Measurements from ENCODE around the gene ADGRG6.
"Not testable (repeated sequence)": the region's sequence is repeated elsewhere in the genome, so short reads cannot be mapped to it uniquely, and the experiment has no call there.

Gene ADGRG6

DNA sequence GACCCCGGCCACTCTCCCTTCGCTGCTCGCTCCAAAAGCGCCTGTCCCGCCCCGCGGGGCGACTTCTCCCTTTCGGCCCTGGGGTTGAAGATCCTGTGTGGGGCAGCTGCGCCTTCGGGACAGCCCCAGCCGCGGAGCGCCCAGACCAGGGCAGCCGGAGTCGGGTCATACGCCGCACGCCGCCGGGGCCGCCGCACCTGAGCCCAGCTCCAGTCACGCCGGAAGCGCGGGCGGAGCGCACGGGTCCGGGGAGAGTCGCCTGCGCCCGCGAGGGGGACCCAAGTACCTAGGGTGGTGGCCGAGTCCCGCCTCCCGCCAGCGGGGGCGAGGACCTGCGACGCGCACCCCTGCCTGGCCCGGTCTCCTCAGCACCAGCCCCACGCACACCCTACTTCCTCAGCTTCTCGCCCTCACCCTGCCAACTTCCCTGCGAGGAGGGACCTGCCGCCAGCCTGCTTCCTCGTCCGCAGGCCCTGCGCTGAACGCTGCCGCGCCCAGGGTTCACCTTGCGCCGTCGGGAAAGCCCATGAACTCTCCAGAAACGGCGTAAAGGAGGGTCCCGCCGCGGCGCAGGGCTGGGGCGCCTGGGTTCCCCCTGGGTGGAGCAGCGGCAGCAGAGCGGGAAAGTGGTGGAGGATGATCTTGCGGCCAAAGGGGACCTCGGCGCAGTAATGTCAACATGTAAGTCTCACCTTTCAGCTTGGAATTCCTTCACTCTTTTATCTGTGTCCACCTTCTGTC lies at the start of gene ADGRG6:
Gene ADGRG6, plus strand, starts transcription at position 357 of the 741 bp plus-strand sequence. Its CDS starts 323 bp downstream, at position 680.
- DNase-seq (ENCODE audit: low read depth), result no peak

DNA sequence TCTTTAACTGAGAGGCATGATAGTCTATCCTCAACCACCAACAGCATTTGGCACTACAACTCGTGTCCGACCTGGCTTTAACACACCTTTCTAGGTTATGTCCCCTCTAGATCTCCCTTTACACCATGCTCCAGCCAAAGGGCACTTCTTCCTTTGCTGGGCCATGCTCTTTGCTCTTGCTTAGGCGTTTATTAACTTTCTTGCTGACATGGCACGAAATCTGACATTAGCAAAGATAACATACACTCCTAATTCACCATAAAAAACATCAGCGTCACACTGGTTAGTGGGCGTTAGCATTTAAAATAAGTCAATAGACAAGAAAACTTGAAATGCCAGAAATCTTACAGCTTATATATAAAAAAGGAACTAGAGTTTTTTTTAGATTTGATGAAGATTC lies 47.3 kb upstream of the ADGRG6 start:
- DNase-seq (ENCODE audit: low read depth), result no peak

DNA sequence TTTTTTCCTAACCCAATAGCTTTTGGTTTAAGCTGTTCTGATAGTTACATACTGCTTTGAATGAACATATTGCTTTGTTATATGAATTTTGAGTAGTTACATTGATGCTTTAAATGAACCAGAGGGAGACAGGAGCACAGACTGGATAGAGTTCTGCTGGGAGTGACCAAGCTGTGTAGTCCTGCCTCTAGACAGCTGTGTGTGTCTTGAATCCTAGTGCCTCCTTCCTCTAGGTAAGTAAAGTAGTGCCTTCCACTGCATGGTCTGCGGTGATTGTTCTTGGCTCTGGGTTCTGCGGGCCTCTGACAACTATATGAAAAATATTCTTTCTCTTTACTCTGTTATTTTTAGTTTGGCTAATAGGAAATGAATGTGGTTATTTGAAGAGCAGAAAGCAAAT lies 46.0 kb upstream of the ADGRG6 start:
- no peak for DNase-seq (ENCODE audit: low read depth)

DNA sequence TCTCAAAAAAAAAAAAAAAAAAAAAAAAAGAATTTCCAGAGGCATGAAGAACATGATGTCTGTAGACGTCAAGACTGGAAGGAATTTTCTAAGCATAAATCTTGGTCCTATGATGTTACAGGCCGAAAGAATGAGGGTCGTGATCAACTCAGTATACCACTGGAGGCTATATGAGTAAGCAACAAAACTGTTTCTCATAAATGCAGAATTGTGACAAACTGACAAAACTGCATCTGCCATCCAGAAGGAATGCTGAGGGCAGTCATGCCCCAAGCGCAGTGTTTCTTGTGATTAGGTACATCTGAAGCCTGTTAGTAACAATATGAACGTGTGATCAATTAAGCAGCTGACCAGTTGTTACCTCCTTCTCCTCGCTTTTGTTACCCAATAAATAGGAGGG lies 43.5 kb upstream of the ADGRG6 start:
- DNase-seq (ENCODE audit: low read depth), result no peak

DNA sequence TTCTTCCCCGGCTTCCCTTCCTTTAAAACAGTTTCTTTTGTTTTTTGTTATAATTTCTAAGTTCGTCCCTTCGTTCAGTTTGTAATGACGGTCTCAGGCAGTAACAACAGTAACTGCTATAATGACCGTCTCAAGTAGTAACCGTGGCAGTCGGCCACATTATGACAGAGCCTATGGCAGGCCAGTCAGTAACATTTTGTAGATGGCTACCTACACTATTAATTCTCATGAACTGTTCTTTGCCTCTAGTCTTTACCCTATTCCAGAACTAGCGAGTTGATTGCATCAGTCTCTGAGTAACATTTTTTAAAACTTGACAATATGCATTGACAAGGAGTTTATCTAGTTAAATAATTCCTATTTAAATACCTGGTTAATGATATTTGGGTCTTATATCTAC lies 43.0 kb upstream of the ADGRG6 start:
- DNase-seq (ENCODE audit: low read depth), result no peak

DNA sequence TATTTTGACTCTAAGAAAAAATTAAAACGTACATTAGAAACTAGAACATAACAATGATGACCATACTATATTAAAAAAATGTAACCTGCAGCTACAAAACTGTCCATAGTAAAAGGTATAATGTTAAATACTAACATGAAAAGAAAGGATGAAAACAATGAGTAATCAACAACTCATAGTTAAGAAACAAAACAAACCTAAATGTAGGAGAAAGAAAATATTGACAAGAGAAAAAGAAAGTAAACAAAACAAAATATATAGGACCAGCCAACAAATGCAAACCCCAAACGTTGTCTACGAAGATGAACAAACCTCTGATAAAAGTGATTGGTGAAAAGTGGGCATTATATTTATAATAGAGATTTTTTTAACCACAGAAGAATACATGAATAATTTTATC lies 41.1 kb upstream of the ADGRG6 start:
- DNase-seq (ENCODE audit: low read depth), result no peak

DNA sequence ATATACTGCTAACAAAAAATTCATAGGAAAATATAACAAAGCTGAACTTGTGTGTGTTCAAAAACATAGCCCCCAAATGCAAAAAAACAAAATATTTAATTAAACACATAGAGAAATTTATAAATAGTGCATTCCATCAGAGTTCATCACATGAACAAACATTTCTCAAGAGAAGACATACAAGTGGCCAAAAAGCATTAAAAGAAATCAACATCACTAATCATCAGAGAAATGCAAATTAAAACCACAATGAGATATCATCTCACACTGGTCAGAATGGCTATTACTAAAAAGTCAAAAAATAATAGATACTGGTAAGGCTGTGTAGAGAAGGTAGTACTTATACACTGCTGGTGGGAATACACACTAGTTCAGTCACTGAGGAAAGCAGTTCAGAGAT lies 39.6 kb upstream of the ADGRG6 start:
- no peak for DNase-seq (ENCODE audit: low read depth)

DNA sequence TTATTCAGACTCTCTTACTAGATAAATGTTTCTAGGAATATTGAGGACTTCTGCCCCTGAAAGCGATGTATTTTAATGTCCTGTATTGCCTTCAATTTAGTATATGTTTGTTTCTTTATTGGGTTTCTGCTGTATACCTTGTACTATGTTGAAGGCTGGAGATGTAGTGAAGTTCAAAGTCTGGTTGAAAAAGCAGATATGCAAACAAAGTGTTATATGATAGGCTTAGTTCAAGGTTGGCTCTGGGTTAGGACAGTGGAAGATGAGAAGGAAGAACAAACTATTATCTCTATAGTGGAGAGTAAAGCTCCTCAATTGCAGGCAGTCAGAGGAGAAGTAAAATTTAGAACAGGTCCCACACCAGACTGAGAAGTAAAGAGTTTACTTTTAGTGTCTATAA lies 36.3 kb upstream of the ADGRG6 start:
- DNase-seq (ENCODE audit: low read depth), result no peak

DNA sequence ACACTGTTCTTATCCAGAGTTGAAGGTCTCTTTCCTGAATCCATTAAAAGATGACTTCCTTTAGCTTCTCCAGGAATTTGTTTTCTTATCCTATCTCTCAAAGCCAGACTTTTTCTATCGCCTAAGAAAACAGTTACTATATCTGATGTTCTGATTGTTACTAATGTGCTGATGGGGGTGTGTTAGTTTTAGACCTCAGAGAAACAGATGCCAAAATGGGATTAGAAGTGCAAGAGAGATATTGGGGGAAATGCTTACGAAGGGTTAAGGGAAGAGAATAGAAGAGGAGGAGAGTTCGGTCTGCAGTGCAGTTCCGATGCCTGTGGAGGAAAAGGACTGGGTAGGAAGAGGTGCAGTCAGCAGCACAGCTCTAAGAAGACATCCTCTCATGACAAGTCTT lies 35.7 kb upstream of the ADGRG6 start:
- DNase-seq (ENCODE audit: low read depth), result no peak

DNA sequence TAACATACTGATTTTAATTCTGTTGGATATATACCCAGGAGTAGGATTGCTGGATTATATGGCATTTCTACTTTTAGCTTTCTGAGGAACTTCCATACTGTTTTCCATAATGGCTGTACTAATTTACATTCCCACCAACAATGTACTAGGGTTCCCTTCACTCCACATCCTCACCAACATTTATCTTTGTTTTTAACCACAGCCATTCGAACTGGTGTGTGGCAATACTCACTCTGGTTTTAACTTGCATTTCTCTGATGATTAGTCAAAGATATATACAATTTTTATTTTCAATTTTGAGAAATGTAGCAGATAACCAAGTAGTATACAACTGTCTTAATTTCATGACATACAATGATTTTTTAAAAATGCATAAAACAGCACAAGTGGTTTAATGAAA lies 30.3 kb upstream of the ADGRG6 start:
- DNase-seq (ENCODE audit: low read depth), result no peak

DNA sequence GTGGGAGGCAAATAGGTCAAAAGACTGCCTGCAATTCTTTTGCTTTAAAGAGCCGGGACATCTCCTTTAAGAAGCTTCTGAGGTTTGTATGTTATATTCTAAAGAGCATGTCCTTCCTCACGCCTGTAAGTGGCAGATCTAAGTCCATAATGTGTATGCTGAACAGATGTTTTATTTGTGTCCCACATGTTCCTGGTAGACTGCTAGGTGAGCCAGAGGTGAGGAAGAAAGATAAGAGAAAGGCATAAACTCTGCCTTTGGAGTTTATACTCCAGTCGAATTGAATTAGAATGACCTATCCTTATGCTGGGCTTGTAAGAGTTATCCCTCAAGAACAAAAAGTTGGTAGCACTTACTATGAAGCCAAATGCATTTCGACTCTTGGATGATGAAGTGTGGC lies 27.2 kb upstream of the ADGRG6 start:
- DNase-seq (ENCODE audit: low read depth), result no peak

DNA sequence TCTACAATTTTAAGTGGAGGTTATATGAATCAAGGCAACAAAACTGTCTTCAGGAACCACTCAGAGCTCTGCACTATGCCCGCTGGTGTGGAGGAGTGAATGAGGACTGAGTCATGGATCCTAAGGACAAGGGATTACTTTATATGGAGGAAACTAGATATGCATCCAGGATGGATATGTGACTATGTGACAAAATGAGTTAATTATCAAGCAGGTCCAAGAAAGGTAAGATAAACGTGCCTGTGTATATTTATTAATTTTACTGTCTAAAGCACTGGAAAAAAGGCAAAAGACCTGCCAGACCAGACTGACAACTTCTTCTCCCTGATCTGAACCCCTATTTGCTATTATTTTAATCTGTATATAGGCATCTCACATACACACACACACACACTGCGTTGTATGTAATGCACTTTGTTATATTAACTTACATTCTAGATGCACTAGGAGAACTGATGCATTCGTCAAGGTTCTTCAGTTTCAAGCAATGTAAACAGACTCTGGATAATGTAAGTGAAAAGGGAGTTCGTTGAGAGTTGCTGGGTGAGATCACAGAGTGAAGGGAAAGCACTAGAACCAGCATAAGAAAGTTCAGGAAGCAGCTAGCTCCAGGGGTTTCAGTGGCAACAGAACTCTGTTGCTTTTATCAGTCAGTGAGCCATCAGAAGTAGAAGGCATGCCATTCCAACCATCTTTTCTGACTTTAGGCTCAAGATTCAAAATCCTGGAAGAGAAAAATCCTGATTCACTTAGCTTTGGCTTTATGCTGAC lies 26.4 kb upstream of the ADGRG6 start:
- DNase-seq (ENCODE audit: low read depth), result no peak

DNA sequence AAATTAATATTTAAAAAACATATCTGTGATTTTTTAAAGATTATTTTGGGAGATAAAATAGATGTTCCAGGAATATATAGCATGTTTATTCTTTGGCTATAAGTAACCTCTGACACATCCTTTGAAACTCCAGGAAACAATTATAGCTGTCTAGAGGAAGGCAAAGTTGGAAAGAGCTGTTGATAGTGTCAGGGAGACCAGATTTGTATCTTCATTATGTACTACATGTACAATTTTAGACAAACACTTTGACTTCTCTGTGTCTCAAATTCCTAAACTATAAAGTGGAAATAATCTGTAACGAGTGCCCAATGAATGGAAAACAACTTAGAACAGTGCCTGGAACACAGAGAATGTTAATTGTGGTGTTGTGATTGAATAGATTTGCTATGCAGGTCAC lies 25.6 kb upstream of the ADGRG6 start:
- no peak for DNase-seq (ENCODE audit: low read depth)

DNA sequence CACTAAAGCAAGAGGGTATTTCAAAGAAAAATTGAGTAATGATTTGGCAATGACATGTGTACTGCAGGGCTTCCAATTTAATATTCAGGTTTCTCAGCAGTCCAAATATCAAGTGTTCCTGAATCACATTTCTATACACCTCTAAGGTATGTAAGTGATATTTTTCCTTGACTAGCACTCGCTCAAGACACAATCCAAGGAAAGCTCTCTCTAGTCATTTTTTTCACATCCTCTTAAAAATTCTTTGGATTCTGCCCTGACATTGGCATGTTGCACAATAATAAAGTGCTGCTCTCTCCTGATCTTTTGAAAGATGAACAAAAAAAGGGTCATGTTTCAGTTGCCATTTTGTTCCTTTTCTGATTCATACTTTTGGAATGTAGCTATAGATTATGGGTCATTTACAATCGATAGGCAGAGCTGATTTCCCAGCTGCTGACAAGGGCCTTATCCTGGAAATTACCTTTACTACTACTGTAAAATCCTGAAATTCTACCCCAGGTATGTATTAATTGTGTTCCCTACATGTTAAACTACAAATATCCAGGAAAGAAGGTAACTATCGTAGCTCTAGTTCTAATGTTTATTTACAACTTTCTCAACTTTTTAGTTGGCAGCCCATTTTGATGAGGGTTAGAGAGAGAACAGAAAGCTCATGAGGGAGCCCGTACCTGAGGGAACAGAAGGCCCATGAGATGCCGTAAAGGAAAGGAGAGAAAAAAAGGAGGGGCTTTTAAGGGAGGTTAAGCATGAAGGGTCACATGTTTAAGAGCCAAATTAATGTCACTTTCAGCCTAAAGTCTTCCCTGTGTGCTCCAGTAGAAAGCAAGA lies 22.2 kb upstream of the ADGRG6 start:
- DNase-seq (ENCODE audit: low read depth), result no peak

DNA sequence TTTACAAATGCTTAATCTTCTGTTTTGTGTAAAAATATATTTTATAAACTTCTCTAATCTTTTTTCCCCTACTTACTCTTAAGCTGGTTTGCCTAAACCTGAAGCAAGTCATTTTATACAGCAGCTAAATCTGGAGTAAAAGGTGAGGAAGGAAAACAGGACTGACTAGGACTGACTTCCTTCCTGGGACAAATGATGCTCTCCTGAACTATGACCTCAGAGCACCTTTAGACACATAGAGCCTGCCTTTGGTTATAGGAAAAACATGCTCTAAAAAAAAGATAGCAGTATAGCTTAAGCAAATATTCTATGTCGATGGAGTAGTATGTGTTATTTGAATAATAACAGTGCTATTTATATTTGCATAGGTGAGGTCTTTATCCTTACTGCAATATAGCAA lies 21.5 kb upstream of the ADGRG6 start:
- DNase-seq (ENCODE audit: low read depth), result no peak

DNA sequence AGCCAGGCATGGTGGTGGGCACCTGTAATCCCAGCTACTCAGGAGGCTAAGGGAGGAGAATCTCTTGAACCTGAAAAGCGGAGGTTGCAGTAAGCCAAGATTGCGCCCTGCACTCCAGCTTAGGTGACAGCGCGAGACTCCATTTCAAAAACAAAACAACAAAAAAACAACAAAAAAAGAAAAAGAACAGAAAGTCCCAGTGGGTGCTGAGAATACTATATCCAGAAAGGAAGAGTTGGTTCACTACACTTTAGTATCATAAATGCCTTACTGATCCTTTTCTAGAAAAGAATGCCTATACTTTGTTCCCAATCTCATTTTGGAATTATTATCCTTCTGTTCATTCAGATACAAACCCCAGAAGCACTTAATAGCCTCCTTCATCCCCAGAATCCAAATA lies 20.9 kb upstream of the ADGRG6 start:
- DNase-seq (ENCODE audit: low read depth), result no peak

DNA sequence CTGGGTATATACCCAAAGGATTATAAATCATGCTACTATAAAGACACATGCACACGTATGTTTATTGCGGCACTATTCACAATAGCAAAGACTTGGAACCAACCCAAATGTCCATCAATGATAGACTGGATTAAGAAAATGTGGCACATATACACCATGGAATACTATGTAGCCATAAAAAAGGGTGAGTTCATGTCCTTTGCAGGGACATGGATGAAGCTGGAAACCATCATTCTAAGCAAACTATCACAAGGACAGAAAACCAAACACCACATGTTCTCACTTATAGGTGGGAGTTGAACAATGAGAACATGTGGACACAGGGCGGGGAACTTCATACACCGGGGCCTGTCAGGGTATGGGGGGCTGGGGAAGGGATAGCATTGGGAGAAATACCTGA lies 18.7 kb upstream of the ADGRG6 start:
- DNase-seq (ENCODE audit: low read depth), result not testable (repeated sequence)

DNA sequence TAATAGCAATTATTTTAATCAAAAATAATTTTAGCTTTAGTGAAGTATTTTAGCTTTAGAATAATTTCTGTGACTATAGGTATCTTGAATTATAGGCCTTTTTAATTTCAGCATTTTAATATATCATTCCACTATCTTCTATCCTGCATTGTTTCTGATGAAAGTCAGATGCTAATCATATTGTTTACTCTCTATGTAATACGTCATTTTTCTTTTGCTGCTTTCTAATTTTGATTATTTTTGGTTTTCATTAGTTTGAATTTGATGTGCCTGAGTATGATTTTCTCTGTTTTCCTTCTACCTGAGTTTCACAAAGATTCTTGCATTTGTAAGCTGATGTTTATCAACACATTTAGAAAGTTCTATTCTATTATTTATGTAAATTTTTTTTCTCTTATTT lies 17.4 kb upstream of the ADGRG6 start:
- no peak for DNase-seq (ENCODE audit: low read depth)

DNA sequence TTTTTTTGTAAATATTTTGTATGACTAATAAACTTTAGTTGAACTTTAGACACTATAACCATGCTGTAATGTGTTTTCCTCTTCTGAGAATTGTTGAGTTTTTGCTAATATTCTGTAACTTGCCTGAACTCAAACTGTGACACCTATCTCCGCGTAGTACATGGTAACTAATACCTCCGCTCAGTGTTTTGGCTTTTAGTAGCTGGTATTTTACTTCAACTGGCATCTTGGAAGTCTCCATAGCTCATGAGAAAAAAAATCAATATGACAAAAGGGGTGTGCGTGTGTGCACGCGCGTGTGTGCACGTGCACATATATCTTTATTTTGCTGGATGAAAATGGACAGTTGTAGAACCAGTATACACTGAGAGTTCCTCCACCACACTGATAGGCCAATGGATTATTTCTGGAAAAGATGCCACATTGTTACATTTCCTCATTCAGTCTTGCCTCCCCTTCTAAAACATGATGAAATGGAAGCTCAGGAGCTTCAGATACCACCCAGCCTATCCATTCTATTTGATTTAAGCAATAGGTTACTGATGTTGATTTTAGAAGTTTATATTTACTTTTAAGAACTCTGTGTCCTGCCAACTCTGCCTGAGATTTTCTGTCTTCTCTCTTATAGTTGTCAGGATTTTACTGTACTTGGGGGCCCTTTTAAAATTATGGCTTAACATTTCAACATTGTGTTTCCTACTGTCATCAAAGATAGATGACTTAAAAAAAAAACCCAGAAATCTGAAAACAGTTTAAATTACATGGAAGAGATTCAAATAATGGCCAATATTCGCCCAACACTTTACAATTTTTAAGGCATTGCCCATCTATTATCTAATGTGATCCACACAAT lies 16.3 kb upstream of the ADGRG6 start:
- DNase-seq (ENCODE audit: low read depth), result no peak

DNA sequence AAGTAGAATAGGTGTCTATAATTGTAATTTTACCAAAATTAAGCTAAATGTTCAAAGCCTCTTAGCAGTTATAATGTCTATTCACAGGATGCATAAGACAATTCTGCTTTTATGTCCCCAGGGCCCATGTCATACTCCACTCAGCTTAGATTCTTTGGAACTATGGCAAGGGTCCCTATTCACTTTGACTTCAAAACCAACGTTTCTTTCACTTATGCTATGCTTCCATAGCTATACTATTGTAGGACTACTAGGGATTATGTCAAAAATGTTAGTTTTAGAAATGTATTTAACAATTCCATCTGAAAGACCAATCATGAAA lies 15.8 kb upstream of the ADGRG6 start:
- no peak for DNase-seq (ENCODE audit: low read depth)

DNA sequence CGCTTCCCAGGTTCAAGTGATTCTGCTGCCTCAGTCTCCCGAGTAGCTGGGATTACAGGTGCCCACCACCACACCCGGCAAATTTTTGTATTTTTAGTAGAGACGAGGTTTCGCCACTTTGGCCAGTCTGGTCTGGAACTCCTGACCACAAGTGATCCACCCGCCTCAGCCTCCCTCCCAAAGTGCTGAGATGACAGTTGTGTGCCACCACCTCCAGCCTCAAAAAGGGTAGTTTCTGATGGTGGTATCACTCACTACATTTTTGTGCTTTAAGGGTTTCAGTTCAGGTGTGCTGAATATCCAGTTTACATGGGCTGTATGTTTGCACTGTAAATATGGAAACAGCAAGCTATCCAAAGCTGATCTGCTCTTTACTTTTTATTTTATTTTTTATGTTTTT lies 12.1 kb upstream of the ADGRG6 start:
- DNase-seq (ENCODE audit: low read depth), result no peak

DNA sequence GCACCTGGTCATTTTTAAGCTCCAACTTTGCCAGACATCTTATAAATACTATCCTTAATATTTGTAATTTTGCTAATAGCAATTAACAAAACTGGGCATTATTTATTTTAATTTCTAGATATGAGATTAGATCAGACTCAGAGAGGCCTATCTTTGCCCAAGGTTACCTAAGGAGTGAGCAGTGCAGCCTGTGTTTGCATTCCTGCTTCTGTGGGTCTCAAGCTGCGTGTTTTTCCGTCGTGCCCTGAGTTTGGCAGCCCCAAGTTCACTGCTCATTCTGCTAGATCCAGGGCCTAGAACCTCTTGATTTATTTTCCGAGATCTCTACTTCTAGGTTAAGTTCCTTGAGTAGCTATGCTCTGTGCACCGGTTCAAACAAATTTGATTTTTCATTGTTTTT lies 11.0 kb upstream of the ADGRG6 start:
- DNase-seq (ENCODE audit: low read depth), result no peak
